Body of pancreas (tissue), 4 donors: Measurements from ENCODE around the gene NTRK1. TPM values are rescaled to one million over a fixed set of nuclear protein-coding genes. Genes with fewer than 3 reads are reported as not detected.

Source experiments
- ATAC-seq: fragments of 150-250 bp; one replicate; pipeline ENCODE4 v1.9.1; 2016
- DNase-seq, 4 donors: peaks; one replicate each; pipeline ENCODE4 v3.0.0-alpha.2; 2019
- H3K27ac ChIP-seq, 4 donors: fragments of 200-600 bp; sonication (generic); 1 replicate in 3 of 4; 2 replicates in 1 of 4; pipeline versions ENCODE4 v1.5.1 to v1.6.1; 2016 to 2019; ENCODE audit warnings: mild to moderate bottlenecking in 1 of 4, mixed read lengths in 1 of 4, moderate library complexity in 1 of 4
- H3K27me3 ChIP-seq, 2 donors: fragments of 200-600 bp; sonication (generic); one replicate each; pipeline ENCODE4 v1.6.0; 2016; ENCODE audit warnings: mild to moderate bottlenecking in 1 of 2
- H3K36me3 ChIP-seq, 2 donors: fragments of 200-600 bp; sonication (generic); replicated peaks in 1 of 2; 2 replicates each; pipeline ENCODE4 v1.5.1; 2016; ENCODE audit warnings: low read depth in 2 of 2; ENCODE audit not compliant: insufficient read depth in 1 of 2
- H3K4me1 ChIP-seq: fragments of 200-600 bp; sonication (generic); one replicate; pipeline ENCODE4 v1.6.0; 2016
- H3K4me3 ChIP-seq, 2 donors: fragments of 200-600 bp; sonication (generic); 1 replicate in 1 of 2; 2 replicates in 1 of 2; pipeline ENCODE4 v1.5.1; 2016 to 2019
- H3K9me3 ChIP-seq, 3 donors: fragments of 200-600 bp; sonication (generic); 1 replicate in 2 of 3; 2 replicates in 1 of 3; pipeline ENCODE4 v1.5.1; 2016
- CTCF ChIP-seq, 7 experiments: fragments of 450-650 bp in 4 of 7; fragments of 200-600 bp in 3 of 7; sonication (generic) in 3 of 7; IDR thresholded peaks; one replicate each; pipeline ENCODE4 v1.5.1; 2016 to 2019; ENCODE audit warnings: antibody characterized with exemption in 7 of 7
- POLR2A ChIP-seq, 3 donors: fragments of 450-650 bp; IDR thresholded peaks; one replicate each; pipeline ENCODE4 v1.6.1; 2016; ENCODE audit warnings: antibody characterized with exemption in 3 of 3, mild to moderate bottlenecking in 2 of 3
- WGBS, 2 donors: methylation state at CpG; one replicate each; pipeline ENCODE4 v1.1.5; 2017; 5-methylcytosine and 5-hydroxymethylcytosine counted together
- intact Hi-C: fragments of 100-400 bp; cut with DNase I; formaldehyde crosslinking; loops from one replicate; pipeline ENCODE4 v1.15.1; 2023
- total RNA-seq, 2 donors: library from RNA; depleted of rRNA; stranded (reverse); fragments of >200 nt; gene quantifications; one replicate each; pipeline ENCODE4 v1.1.0, GENCODE V29; 2016

NTRK1 gene
- total RNA-seq, 2 donors from 2014 or later = 0.99 TPM; not detected in 1

- WGBS, 2 donors = 35 to 36% methylated on average over 23 to 30 of the region's 36 CpGs
Measured at GRCh38 chr1:156848461-156849150, 12.1 kb upstream of the NTRK1 start.

GRCh38 chr1:156849151-156849496 lies 11.5 kb upstream of the NTRK1 start:
- WGBS, 2 donors = 46 to 63% methylated on average over 12 to 23 of the region's 23 CpGs
- ATAC-seq (no peak), DNase-seq (no peak)
- H3K4me1 ChIP-seq = peaks cover 25% of the 10 kb centered on the region
- peaks cover 0 to 9% of the 10 kb centered on the region in 2 donors for H3K27me3 ChIP-seq
- H3K36me3 ChIP-seq = no peaks in the 10 kb centered on the region
- TF ChIP-seq CTCF (IDR thresholded peaks at IDR 0.05) (no peak), POLR2A (IDR thresholded peaks at IDR 0.05) (no peak)
- intact Hi-C loops = no loop called here
- H3K4me3 ChIP-seq = no peak overlapping the region
- H3K9me3 ChIP-seq = no peaks in the 10 kb centered on the region
- no peak overlapping the region for H3K27ac ChIP-seq

More at GRCh38 chr1:156848461-156849150, 12.1 kb upstream of the NTRK1 start:
- intact Hi-C loops = no loop called here
- TF ChIP-seq POLR2A (IDR thresholded peaks at IDR 0.05) (no peak), CTCF (IDR thresholded peaks at IDR 0.05) (no peak)
- H3K27ac ChIP-seq = no peak overlapping the region
- peak in 3 of 4 donors; percentile 37 to 45 (median 39) for DNase-seq
- peaks cover 0 to 10% of the 10 kb centered on the region in 2 donors for H3K27me3 ChIP-seq
- no peaks in the 10 kb centered on the region for H3K9me3 ChIP-seq
- H3K4me3 ChIP-seq = no peak overlapping the region
- H3K36me3 ChIP-seq = no peaks in the 10 kb centered on the region
- no peak for ATAC-seq
- peaks cover 25% of the 10 kb centered on the region for H3K4me1 ChIP-seq

- H3K4me3 ChIP-seq = no peak overlapping the region
- no peaks in the 10 kb centered on the region for H3K27me3 ChIP-seq
- WGBS, 2 donors = 41 to 44% methylated on average over 7 to 17 of the region's 17 CpGs
- H3K9me3 ChIP-seq = no peaks in the 10 kb centered on the region
- H3K36me3 ChIP-seq = no peaks in the 10 kb centered on the region
- peak; percentile 88 to 97 (median 94) for DNase-seq
- no peak for TF ChIP-seq POLR2A (IDR thresholded peaks at IDR 0.05)
- TF ChIP-seq CTCF (IDR thresholded peaks at IDR 0.05) = peak in 3 of 7 experiments; percentile 26 to 37 (median 28)
- peaks cover 22% of the 10 kb centered on the region for H3K4me1 ChIP-seq
- peak overlapping the region; percentile 80 to 91 (median 82) for H3K27ac ChIP-seq
- peak; percentile 89 for ATAC-seq
- intact Hi-C loops = no loop called here
Measured at GRCh38 chr1:156851779-156852417, 8.8 kb upstream of the NTRK1 start.

GRCh38 chr1:156852418-156852874 lies 8.2 kb upstream of the NTRK1 start:
- DNase-seq = peak; percentile 96 to 99 (median 97)
- peak; percentile 92 for ATAC-seq
- peaks cover 22% of the 10 kb centered on the region for H3K4me1 ChIP-seq
- intact Hi-C loops = no loop called here
- H3K9me3 ChIP-seq = no peaks in the 10 kb centered on the region
- H3K4me3 ChIP-seq = no peak overlapping the region
- H3K27me3 ChIP-seq = no peaks in the 10 kb centered on the region
- no peaks in the 10 kb centered on the region for H3K36me3 ChIP-seq
- peak overlapping the region; percentile 80 to 91 (median 82) for H3K27ac ChIP-seq
- 12 to 29% methylated on average over 9 of the region's 9 CpGs for WGBS, 2 donors
- TF ChIP-seq POLR2A (IDR thresholded peaks at IDR 0.05) (no peak), CTCF (IDR thresholded peaks at IDR 0.05) (no peak)
